H1 (cell line): ENCODE results near the gene BYSL. TPM values are rescaled to one million over a fixed set of nuclear protein-coding genes. Genes with fewer than 3 reads are reported as not detected.

ENCODE experiments used
- RAD21 ChIP-seq, 2 experiments: IDR thresholded peaks in 1 of 2; conservative IDR thresholded peaks in 1 of 2; 2 replicates each; pipeline ENCODE4 v1.6.1; 2011; ENCODE audit warnings: low read depth in 2 of 2, low read length in 2 of 2, improper control_type of control experiment in 1 of 2, inconsistent platforms in 1 of 2, mild to moderate bottlenecking in 1 of 2, moderate library complexity in 1 of 2
- SP1 ChIP-seq: IDR thresholded peaks from 2 replicates; pipeline ENCODE4 v1.6.1; 2011; ENCODE audit warnings: low read depth, low read length
- polyA plus RNA-seq, 7 experiments: library from polyadenylated mRNA; depleted of rRNA in 3 of 7; stranded (reverse) in 5 of 7; unstranded in 2 of 7; fragments of >200 nt in 5 of 7; fragments of 200-250 nt in 2 of 7; gene quantifications; 1 replicate in 5 of 7; 2 replicates in 1 of 7; 4 replicates in 1 of 7; pipeline versions ENCODE4 v1.2.1 to v1.2.3, GENCODE V29; 2011 to 2013; ENCODE audit warnings: missing spikeins in 2 of 7, mixed read lengths in 2 of 7
- total RNA-seq: library from RNA; stranded (reverse); fragmentation: NEBNext Ultra II Directional; extraction: Animal tissue kit (Norgen Biotek cat#: 25700); gene quantifications from 2 replicates; pipeline ENCODE4 v1.2.1, GENCODE V29; 2021

BYSL gene
- total and polyA plus RNA-seq, 2 of the 8 experiments (the other 6 are each of a cell fraction or from before 2014, with no cell fraction given): 37.3 to 49.2 TPM

- TF ChIP-seq SP1 (no peak), RAD21 (IDR thresholded peaks at IDR 0.05 in 1 of 2, conservative IDR thresholded peaks at IDR 0.05 in 1 of 2; ENCODE audit: low read depth in 2 of 2, low read length in 2 of 2) (no peak)
Measured at GRCh38 chr6:41970436-41970846, 49.1 kb downstream of the BYSL start (continued).
